PC-9 (cell line): ENCODE results near the gene ATG10. TPM values are rescaled to one million over a fixed set of nuclear protein-coding genes. Genes with fewer than 3 reads are reported as not detected.

Experiments
- BruUV-seq: library from RNA; stranded (reverse); fragments of 400-500 nt; replicated peaks from 2 replicates; lab custom pipeline; 2021; lab: Mats Ljungman, UMichigan
- CTCF ChIA-PET: fragments of 300-600 bp; sonication (Branson Sonifier 250); formaldehyde crosslinking; loops from one replicate; lab custom pipeline; 2022; ENCODE audit warnings: antibody characterized with exemption; lab: Charles Lee
- POLR2A ChIA-PET: fragments of 300-600 bp; sonication (Branson Sonifier 250); formaldehyde crosslinking; loops from one replicate; lab custom pipeline; 2022; ENCODE audit warnings: antibody characterized with exemption; ENCODE audit not compliant: unreplicated experiment; lab: Charles Lee
- DNase-seq, 2 experiments: peaks; one replicate each; pipeline versions ENCODE4 v3.0.0 to v3.0.0-alpha.2; 2015 to 2022; ENCODE audit warnings: mixed read lengths in 1 of 2
- H2AFZ ChIP-seq: fragments of 200-600 bp; sonication (generic); 2 replicates; pipeline ENCODE4 v1.8.1; 2017; ENCODE audit warnings: antibody characterized with exemption
- H3F3A ChIP-seq: fragments of 200-600 bp; sonication (generic); 2 replicates; pipeline ENCODE4 v1.8.1; 2017; ENCODE audit warnings: antibody characterized with exemption, mild to moderate bottlenecking, low read depth; ENCODE audit not compliant: insufficient read depth
- H3K27ac ChIP-seq: fragments of 200-600 bp; sonication (generic); 2 replicates; pipeline ENCODE4 v1.6.1; 2016; ENCODE audit warnings: mixed run types
- H3K27me3 ChIP-seq: fragments of 200-600 bp; sonication (generic); 2 replicates; pipeline ENCODE4 v1.6.1; 2016; ENCODE audit warnings: low read depth, mixed run types; ENCODE audit not compliant: insufficient read depth
- H3K36me3 ChIP-seq: fragments of 200-600 bp; sonication (generic); 2 replicates; pipeline ENCODE4 v1.6.1; 2016; ENCODE audit warnings: low read depth, mixed run types
- H3K4me1 ChIP-seq: fragments of 200-600 bp; sonication (generic); replicated peaks from 2 replicates; pipeline ENCODE4 v1.6.1; 2016; ENCODE audit warnings: mixed run types; ENCODE audit not compliant: insufficient read depth
- H3K4me2 ChIP-seq: fragments of 200-600 bp; sonication (generic); 2 replicates; pipeline ENCODE4 v1.6.1; 2017; ENCODE audit warnings: mixed run types
- H3K4me3 ChIP-seq: fragments of 200-600 bp; sonication (generic); 2 replicates; pipeline ENCODE4 v1.6.1; 2016; ENCODE audit warnings: mixed run types
- H3K79me2 ChIP-seq: fragments of 200-600 bp; sonication (generic); 2 replicates; pipeline ENCODE4 v1.6.1; 2017; ENCODE audit warnings: low read depth, mixed run types
- H3K9me2 ChIP-seq: fragments of 200-600 bp; sonication (generic); 2 replicates; pipeline ENCODE4 v1.8.1; 2017; ENCODE audit warnings: mild to moderate bottlenecking; ENCODE audit not compliant: insufficient read depth
- H3K9me3 ChIP-seq: fragments of 200-600 bp; sonication (generic); 2 replicates; pipeline ENCODE4 v1.8.1; 2016; ENCODE audit warnings: low read depth; ENCODE audit not compliant: insufficient read depth
- H4K20me1 ChIP-seq: fragments of 200-600 bp; sonication (generic); 2 replicates; pipeline ENCODE4 v1.8.1; 2017; ENCODE audit not compliant: insufficient read depth
- CTCF ChIP-seq: fragments of 200-600 bp; sonication (generic); conservative IDR thresholded peaks from 2 replicates; pipeline ENCODE4 v1.6.1; 2017; ENCODE audit warnings: mixed run types, antibody characterized with exemption, mild to moderate bottlenecking, moderate library complexity
- EZH2 ChIP-seq: fragments of 200-600 bp; sonication (generic); IDR thresholded peaks from 2 replicates; pipeline ENCODE4 v1.8.0; 2017; ENCODE audit warnings: antibody characterized with exemption, low read depth
- intact Hi-C: fragments of 100-400 bp; cut with micrococcal nuclease; formaldehyde crosslinking; loops from one replicate; pipeline ENCODE4 v1.10.0; 2022; ENCODE audit not compliant: unreplicated experiment
- total RNA-seq: library from RNA; stranded (reverse); gene quantifications from 2 replicates; pipeline ENCODE4 v1.2.3, GENCODE V29; 2021

The ATG10 gene
- total RNA-seq, 1 experiment from 2014 or later = 12.7 TPM

- no peak for DNase-seq
- Histone ChIP-seq H3K9me2 (no peaks in the 10 kb centered on the region), H3K4me1 (no peaks in the 10 kb centered on the region), H3K4me3 (no peak overlapping the region), H3K27ac (no peak overlapping the region), H3K36me3 (no peaks in the 10 kb centered on the region), H2AFZ (no peak overlapping the region), H3K79me2 (no peaks in the 10 kb centered on the region), H3K9me3 (peaks cover 10% of the 10 kb centered on the region; the same call in 1 of the 2 replicates), H3K4me2 (no peak overlapping the region), H3K27me3 (no peaks in the 10 kb centered on the region), H3F3A (no peaks in the 10 kb centered on the region), H4K20me1 (no peaks in the 10 kb centered on the region)
- TF ChIP-seq EZH2 (no peak), CTCF (no peak)
- no TSS peak for BruUV-seq
- intact Hi-C loops = no loop called here
- CTCF ChIA-PET = no interaction called here
- POLR2A ChIA-PET = no interaction called here
Observed at GRCh38 chr5:82244151-82244550, 272.3 kb downstream of the ATG10 start.

GRCh38 chr5:82244854-82245635 lies 273.2 kb downstream of the ATG10 start:
- Histone ChIP-seq H3F3A (no peaks in the 10 kb centered on the region), H3K9me2 (no peaks in the 10 kb centered on the region), H3K4me1 (no peaks in the 10 kb centered on the region), H3K27me3 (no peaks in the 10 kb centered on the region), H4K20me1 (no peaks in the 10 kb centered on the region), H3K27ac (no peak overlapping the region), H3K36me3 (no peaks in the 10 kb centered on the region), H3K9me3 (peaks cover 10% of the 10 kb centered on the region; the same call in 1 of the 2 replicates), H2AFZ (no peak overlapping the region), H3K4me2 (no peak overlapping the region), H3K79me2 (no peaks in the 10 kb centered on the region), H3K4me3 (no peak overlapping the region)
- BruUV-seq = no TSS peak
- CTCF ChIA-PET = no interaction called here
- intact Hi-C loops = no loop called here
- no peak for TF ChIP-seq CTCF
- no peak for TF ChIP-seq EZH2
- DNase-seq = no peak
- POLR2A ChIA-PET = no interaction called here

DNA sequence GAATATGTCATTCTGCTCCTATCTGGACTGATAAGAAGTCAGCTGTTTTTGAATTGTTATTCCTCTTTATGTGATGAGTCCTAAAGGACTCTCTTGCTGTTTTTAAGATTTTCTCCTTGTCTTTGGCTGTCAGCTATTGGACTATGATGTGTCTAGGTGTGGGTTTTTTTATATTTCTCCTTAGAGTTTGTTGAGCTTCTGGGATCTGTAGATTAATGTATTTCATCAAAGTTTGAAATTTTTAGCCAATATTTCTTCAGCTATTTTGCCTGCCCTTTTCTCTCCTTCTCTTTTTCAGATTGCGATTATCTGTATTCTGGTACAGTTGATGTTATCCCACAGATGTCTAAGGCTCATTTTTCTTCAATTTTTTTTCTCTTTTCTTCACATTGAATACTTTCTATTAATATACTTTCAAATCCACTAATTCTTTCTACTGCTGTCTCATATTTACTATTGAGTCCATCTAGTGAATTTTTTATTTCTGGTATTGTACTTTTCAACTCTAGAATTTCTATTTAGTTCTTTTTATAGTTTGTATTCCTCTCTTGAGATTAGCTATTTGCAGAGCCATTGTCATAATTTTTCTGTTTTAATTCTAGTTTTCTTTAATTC lies 275.2 kb downstream of the ATG10 start:
- Histone ChIP-seq H2AFZ (no peak overlapping the region), H3K4me2 (no peak overlapping the region), H3K4me3 (no peak overlapping the region), H3K4me1 (no peaks in the 10 kb centered on the region), H3F3A (no peaks in the 10 kb centered on the region), H3K27ac (no peak overlapping the region), H3K9me2 (no peaks in the 10 kb centered on the region), H3K79me2 (no peaks in the 10 kb centered on the region), H3K36me3 (no peaks in the 10 kb centered on the region), H4K20me1 (no peaks in the 10 kb centered on the region), H3K27me3 (no peaks in the 10 kb centered on the region), H3K9me3 (peaks cover 10% of the 10 kb centered on the region; the same call in 1 of the 2 replicates)
- ChIA-PET CTCF (no interaction called here), POLR2A (no interaction called here)
- DNase-seq = no peak
- TF ChIP-seq CTCF (no peak), EZH2 (no peak)
- intact Hi-C loops = no loop called here
- BruUV-seq = no TSS peak
